Nephron progenitor cell (in vitro differentiated cells): ENCODE measurements around the gene EMP2.

Source experiments
- DNase-seq: peaks from one replicate; pipeline ENCODE4 v3.0.0; 2021
- H3K27ac Mint-ChIP-seq: 2 replicates; pipeline ENCODE4 v1.8.0; 2021; ENCODE audit warnings: mild to moderate bottlenecking, moderate library complexity, mixed read lengths
- H3K27me3 Mint-ChIP-seq: 2 replicates; pipeline ENCODE4 v1.8.0; 2021; ENCODE audit warnings: mild to moderate bottlenecking, low read depth, mixed read lengths; ENCODE audit not compliant: poor library complexity
- H3K36me3 Mint-ChIP-seq: 2 replicates; pipeline ENCODE4 v1.8.0; 2021; ENCODE audit warnings: low read depth, mixed read lengths
- H3K4me1 Mint-ChIP-seq: 2 replicates; pipeline ENCODE4 v1.8.0; 2021; ENCODE audit warnings: mixed read lengths
- H3K4me3 Mint-ChIP-seq: 2 replicates; pipeline ENCODE4 v1.8.0; 2021; ENCODE audit warnings: mild to moderate bottlenecking, moderate library complexity, mixed read lengths
- H3K9me3 Mint-ChIP-seq: 2 replicates; pipeline ENCODE4 v1.8.0; 2021; ENCODE audit warnings: mild to moderate bottlenecking, moderate library complexity, mixed read lengths
- TF ChIP-seq, protein P1 (sequence below): fragments of 200-600 bp; sonication (generic); IDR thresholded peaks from 2 replicates; pipeline ENCODE4 v1.5.0; 2021; ENCODE audit warnings: antibody characterized with exemption

EMP2 gene

DNA sequence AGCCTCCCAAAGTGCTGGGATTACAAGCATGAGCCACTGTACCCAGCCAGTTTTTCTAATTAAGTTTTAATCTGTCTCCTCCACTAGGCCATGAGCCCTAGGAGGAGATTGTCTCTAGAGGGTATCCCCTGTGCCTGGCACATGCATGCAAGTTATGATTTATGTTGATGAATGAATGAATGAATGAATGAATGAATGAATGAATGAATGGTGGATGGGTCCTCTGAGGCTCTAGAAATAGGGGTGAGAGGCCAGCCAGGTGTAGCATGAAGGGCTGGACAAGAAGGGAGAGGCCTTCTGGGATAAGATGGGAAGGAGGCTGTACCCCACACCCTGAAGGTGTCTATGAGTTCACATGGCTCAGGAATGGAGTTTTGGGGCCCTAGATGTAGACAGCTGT lies 48.8 kb downstream of the EMP2 start:
- TF ChIP-seq, protein P1, sequence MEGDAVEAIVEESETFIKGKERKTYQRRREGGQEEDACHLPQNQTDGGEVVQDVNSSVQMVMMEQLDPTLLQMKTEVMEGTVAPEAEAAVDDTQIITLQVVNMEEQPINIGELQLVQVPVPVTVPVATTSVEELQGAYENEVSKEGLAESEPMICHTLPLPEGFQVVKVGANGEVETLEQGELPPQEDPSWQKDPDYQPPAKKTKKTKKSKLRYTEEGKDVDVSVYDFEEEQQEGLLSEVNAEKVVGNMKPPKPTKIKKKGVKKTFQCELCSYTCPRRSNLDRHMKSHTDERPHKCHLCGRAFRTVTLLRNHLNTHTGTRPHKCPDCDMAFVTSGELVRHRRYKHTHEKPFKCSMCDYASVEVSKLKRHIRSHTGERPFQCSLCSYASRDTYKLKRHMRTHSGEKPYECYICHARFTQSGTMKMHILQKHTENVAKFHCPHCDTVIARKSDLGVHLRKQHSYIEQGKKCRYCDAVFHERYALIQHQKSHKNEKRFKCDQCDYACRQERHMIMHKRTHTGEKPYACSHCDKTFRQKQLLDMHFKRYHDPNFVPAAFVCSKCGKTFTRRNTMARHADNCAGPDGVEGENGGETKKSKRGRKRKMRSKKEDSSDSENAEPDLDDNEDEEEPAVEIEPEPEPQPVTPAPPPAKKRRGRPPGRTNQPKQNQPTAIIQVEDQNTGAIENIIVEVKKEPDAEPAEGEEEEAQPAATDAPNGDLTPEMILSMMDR: no peak
- no peak for DNase-seq
- H3K4me1 Mint-ChIP-seq: peaks cover 23% of the 10 kb centered on the region
- H3K27ac Mint-ChIP-seq: no peak overlapping the region
- H3K27me3 Mint-ChIP-seq: peaks cover 6% of the 10 kb centered on the region
- no peak overlapping the region for H3K4me3 Mint-ChIP-seq
- no peaks in the 10 kb centered on the region for H3K9me3 Mint-ChIP-seq
- peaks cover 10% of the 10 kb centered on the region for H3K36me3 Mint-ChIP-seq

DNA sequence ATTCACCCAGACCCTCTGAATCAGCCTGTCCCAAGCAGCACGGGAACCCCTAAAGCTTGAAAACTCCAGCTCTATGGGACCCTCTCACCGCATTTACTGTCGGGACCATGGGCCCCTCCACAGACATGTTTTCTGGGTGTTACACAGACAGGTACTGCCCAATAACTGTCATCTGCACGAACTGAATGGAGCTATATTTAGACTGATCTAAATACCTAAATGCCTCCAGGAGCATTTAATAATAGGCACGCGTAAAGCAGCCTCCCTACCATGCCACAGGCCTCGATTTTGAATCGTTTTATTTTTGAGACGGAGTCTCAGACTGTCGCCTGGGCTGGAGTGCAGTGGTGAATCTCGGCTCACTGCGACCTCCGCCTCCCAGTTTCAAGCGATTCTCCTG lies 49.7 kb downstream of the EMP2 start:
- TF ChIP-seq, protein P1: no peak
- H3K27me3 Mint-ChIP-seq: peaks cover 6% of the 10 kb centered on the region

DNA sequence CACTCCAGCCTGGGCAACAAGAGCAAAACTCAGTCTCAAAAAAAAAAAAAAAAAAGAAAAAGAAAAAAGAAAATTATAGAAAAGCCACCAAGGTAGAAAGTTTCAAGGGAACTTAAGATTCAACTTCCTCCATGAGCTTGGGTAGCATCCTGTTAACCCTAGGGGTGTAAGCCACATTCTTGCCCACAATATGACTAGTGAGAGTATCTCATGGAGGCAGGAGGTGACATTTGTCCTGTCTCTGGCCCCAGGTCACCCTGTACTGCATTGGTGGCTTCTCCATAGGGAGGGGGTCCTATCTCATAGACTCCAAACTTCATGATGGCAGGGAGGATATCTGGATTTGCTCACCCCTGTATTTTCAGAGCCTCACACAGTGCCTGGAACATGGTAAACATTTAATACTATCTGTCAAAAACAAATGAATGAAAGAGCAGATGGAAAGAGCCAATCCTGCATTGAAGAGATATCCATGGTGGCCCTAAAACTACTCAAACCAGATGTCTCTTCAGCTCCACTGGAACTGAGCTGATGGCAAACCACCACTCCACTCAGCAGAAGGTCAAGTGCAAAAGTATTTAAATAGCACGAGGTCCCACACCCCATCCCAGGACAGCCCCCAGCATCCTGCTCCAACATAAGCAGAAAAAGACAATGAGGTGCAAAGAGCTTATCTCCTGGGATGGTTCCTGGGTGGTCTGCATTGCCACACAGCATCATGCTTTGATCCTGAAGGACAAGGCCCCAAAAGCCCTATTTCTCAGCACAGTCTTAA lies 50.3 kb downstream of the EMP2 start:
- TF ChIP-seq, protein P1: no peak
- H3K4me1 Mint-ChIP-seq: peaks cover 10% of the 10 kb centered on the region
- DNase-seq: no peak
- no peak overlapping the region for H3K4me3 Mint-ChIP-seq
- peaks cover 6% of the 10 kb centered on the region for H3K27me3 Mint-ChIP-seq
- no peak overlapping the region for H3K27ac Mint-ChIP-seq
- peaks cover 14% of the 10 kb centered on the region for H3K36me3 Mint-ChIP-seq
- H3K9me3 Mint-ChIP-seq: no peaks in the 10 kb centered on the region

More for the DNA sequence above, 49.7 kb downstream of the EMP2 start:
- Mint-ChIP-seq H3K9me3 (no peaks in the 10 kb centered on the region), H3K36me3 (peaks cover 8% of the 10 kb centered on the region), H3K27ac (no peak overlapping the region), H3K4me3 (no peak overlapping the region), H3K4me1 (peaks cover 15% of the 10 kb centered on the region)
- DNase-seq: no peak

DNA sequence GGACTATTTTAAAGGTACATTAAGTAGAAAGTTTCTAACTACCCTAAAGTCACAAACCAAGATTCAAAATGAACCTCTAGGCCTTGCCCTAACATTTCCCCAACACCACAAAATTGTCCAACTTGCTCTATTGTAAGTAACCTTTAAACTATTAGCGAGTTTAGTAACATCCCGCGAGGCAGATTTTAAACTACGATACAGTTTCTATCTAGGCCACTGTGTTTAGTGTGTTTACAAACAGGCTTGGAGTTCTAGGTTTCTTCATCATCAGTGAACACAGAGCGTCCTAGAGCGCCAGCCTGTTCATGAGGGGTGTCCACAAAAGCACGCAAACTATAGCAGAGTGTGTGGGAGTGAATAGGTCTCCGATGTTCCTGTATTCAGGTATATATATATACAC lies 51.8 kb downstream of the EMP2 start:
- Mint-ChIP-seq H3K9me3 (no peaks in the 10 kb centered on the region), H3K4me1 (peaks cover 6% of the 10 kb centered on the region), H3K36me3 (peaks cover 8% of the 10 kb centered on the region), H3K4me3 (no peak overlapping the region), H3K27ac (no peak overlapping the region), H3K27me3 (peaks cover 8% of the 10 kb centered on the region)
- TF ChIP-seq, protein P1: no peak
- DNase-seq: no peak

DNA sequence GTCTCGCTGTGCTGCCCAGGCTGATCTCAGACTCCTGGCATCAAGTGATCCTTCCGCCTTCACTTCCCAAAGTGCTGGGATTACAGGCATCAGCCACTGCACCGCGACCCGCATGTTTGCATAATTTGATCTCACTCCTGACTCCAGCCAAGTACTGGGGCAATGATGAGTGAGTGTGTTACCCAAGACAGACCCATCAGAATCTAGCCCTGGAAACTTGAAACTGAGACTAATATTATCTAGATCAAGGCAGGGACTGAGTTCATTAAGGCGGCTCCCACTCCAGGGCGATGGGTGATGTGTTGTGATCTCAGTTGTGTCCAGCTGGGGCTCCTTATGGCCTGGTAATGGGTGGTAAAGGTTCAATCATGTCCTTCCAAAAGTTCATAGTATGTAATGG lies 53.4 kb downstream of the EMP2 start:
- Mint-ChIP-seq H3K27ac (no peak overlapping the region), H3K27me3 (peaks cover 9% of the 10 kb centered on the region), H3K36me3 (peaks cover 8% of the 10 kb centered on the region), H3K4me3 (no peak overlapping the region), H3K4me1 (peaks cover 9% of the 10 kb centered on the region), H3K9me3 (no peaks in the 10 kb centered on the region)
- TF ChIP-seq, protein P1: no peak
- no peak for DNase-seq
